NCI-H187 (cell line): ENCODE data around the gene CCNI.
"Not testable (repeated sequence)": the region's sequence is repeated elsewhere in the genome, so short reads cannot be mapped to it uniquely, and the experiment has no call there.

Experiments used
- DNase-seq, 2 experiments: peaks; one replicate each; lab custom pipeline; 2025; lab: John Stamatoyannopoulos, UW

CCNI gene, protein sequence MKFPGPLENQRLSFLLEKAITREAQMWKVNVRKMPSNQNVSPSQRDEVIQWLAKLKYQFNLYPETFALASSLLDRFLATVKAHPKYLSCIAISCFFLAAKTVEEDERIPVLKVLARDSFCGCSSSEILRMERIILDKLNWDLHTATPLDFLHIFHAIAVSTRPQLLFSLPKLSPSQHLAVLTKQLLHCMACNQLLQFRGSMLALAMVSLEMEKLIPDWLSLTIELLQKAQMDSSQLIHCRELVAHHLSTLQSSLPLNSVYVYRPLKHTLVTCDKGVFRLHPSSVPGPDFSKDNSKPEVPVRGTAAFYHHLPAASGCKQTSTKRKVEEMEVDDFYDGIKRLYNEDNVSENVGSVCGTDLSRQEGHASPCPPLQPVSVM

DNA sequence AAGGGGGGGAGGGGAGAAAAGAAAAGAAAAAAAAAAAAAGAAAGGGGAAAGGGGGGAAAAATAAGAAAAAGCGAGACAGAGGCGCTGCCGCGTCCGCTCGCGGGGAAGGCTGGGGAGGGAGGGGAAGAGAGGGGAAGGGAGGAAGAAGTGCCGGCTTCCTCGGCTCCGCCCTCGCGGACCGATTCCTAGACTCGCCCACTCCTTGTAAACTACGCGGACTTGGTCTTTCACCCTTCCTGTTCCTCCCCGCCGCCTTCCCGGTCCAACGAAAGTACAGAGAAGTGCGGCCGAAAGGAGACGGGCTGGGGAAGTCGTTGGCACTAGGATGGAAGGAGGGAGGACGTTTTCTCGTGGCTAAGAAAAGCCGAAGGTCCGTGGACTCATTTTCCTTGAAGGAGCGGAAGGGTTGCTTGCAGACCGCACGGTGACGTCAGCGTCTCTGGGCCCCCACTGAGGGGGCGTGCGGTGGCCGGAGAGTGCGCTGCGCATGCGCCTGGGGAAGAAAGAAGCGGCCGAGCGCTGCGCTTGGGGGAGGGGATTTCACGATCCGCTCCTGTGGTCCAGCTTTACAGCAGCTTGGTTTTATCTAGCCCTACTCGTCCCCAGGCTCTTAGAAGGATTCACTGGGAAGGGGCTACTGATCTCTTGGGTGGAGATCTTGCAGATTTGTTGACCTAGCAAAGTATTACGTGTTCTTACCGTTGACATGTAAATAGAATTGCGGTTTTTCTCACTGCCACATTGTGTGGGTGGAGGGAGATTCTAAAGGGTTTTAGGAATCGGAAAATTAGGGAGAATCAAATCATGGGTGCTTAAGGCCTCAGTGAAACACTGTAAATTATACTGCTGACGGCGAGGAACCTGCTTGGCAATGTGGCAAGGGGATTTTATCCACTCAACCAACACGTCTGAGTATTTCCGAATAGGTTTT, at the start of gene CCNI:
Gene CCNI, minus strand, starts transcription at position 121 of the 931 bp plus-strand sequence. CDS start 9,627 bp downstream, outside the sequence.
- DNase-seq = peak; percentile 97 to 100

DNA sequence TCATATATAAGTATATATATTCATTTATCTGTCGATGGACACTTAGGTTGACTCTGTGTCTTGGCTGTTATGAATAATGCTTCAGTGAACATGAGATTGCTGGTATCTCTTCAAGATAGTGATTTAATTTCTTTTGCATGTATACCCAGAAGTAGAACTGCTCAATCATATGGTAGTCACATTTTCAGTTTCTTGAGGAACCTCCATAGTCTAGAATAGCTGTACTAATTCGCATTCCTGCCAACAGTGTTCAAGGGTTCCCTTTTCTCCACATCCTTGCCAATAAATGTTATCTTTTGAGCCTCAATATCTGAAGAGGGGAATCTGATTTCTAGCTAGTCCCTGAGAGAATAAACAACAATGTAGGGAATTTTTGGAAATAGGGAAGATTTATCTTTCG, 48.8 kb upstream of the CCNI start:
- no peak for DNase-seq

DNA sequence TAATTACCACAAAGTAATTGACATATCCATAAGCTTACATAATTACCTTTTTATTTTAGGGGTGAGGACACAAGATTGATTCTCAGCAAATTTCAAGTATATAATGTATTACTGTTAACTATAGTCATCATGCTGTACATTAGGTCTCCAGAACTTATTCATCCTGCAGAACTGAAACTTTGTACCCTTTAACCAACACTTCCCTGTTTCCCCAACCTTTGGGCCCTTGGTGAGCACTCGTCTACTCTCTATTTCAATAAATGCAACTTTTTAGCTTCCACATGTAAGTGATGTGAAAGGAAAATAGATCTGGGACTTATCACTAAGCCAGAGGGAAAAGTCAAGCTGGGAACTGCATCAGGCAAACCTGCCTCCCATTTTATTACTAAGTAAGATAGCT, 47.6 kb upstream of the CCNI start:
- no peak for DNase-seq

DNA sequence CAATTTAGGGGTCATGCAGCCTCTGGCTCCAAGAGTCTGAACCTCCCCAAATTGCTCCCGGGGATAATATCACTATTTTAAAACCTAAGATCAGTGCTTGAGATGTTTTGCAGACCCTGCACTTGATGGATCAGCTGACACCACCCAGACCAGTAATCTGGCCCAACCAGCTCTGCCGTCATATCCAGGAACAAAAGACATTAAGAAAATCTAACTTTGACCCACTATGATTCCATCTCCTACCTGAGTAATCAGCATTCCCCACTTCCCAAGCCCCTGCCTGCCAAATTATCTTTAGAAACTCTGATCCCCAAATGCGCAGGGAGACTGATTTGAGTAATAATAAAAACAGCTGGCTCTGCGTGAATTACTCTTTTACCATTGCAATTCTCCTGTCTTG, 46.9 kb upstream of the CCNI start:
- no peak for DNase-seq

DNA sequence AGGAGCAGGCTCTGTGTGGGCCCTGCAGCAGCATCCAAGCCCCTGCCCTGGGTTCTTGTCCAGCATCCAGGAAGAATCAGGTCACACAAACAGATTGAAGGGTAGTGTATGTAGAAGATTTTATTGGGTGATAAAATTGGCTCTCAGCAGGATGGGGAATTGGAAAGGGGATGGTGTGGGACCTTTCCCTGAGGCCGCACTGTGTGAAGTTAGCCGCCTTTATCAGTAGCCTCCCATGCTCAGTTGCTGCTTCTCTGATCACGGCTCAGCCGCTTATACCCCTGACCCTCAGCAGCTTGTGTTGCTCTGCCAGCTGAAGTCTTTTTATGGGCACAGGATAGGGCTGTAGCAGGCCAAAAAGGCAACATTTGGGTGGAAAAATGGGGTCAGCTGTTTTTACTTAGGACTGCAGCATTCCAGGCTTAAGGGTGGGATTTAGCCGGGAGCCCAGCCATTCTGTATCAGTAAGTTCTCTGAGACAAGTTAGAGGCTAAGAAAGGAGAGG, 46.0 kb upstream of the CCNI start:
- DNase-seq = no peak

DNA sequence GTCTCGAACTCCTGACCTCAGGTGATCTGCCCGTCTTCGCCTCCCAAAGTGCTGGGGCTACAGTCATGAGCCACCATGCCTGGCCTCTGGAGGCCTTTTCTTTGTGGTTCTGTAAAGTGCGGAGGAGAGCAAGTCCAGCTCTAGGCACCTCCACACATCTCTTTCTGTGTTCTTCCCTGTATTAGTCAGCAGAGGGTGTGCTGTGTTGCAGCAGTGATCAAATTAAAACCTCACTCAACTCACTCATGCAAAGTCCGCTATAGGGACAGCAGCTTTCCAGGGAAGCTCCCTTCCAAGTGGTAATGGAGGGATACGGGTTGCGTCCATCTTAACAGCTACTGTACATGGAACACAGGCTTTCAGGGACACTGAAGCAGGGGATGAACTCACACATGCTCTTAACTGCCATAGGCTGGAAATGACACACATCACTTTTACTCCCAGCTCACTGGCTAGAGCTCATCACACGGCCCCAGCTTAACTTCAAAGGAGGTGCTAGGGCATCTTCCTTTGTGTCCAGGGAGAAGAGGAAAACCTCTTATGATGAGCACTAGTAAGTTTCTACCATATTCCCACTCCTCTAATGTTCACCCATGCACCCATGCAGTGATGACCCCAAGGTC, 45.2 kb upstream of the CCNI start:
- DNase-seq = no peak

DNA sequence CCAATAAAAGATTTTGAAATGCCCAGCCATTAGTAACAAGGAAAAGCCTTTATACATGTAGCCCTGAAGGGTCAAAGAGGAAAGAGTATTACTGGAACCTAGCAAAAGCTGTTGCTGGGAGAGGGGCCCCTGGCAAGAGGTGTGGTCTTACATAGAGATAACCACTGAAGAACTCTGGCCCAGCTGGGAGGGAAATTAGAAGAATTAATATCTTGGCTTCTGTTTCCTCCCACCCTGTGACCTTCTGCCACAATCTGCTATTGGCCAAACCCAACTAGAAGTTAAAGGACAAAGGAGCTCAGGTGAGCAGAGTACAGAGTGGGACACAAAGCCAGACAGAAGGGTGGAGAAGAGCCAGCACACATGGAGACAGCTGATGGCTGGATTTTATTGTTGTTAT, 41.9 kb upstream of the CCNI start:
- no peak for DNase-seq

DNA sequence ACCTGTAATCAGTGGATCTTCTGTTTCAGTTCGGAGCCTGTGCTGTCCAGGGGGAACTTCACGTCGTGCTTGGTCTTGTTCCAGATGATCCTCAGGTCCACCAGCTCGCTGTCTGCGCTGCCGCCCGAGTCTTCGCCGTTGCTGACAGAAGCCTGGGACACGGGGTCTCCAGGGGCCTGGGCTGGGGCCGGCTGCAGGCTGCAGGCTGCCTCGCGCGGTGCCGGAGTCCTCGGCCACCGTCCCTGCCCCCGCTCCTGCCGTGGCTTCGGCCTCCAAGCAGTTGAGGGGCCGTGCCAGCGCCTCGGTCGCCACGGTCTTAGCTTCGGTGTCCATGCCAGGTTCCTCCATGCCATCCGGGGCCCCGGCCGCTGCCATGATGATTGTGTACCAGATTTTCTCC, 37.3 kb upstream of the CCNI start:
- no peak for DNase-seq

DNA sequence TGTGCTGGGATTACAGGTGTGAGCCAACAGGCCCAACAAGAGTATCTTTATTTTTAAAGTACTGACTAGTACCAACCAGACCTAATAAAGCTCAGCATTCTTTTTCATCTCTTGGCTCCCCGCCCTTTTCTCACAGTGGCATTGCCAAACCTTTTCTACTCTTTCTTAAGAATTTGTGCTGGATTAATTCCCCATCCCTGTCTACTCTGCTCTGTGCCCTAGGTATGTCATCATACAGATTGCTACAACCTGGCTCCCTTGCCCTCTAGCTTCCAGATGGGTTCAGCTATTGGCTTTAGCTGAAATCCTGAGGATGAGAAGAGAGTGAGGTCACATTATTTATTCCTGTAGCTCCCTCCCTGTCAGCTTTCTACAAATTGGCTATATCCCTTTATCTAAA, 34.9 kb upstream of the CCNI start:
- DNase-seq = no peak

DNA sequence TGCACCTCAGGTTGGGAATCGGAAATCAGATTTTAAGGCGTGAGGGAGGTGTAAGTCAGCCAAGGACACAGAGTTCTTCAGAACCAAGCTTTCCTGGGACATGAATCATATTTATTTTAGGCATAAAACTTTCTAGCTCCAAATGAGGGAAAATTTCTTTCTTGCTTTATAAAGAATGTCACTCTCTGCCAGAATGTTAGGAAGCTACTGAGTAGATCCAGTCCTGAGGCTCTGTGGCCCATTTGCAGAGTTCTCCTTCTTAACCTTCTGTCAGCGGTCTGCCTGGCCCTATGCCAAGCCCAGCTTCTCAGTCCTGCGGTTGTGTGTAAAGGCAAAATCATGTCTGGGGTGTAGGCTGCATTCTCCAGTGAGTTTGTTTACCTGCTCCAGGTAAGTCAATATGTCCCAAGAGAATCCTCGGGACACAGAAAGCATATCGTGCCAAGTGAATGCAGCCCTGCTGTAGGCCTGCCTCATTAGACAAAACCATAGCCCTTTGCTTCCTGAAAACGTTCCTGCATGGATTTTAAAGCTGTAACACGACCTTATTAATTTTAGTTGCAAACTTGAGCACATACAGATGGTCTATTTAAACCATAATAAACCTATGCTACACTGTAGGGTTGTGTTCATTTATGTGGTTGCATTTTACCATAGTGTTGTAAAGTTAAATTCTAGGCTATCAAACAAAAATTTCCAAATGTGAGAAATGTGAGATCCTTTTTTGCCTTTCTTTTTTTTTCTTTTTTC, 29.2 kb upstream of the CCNI start:
- DNase-seq = peak; percentile 91 to 94

DNA sequence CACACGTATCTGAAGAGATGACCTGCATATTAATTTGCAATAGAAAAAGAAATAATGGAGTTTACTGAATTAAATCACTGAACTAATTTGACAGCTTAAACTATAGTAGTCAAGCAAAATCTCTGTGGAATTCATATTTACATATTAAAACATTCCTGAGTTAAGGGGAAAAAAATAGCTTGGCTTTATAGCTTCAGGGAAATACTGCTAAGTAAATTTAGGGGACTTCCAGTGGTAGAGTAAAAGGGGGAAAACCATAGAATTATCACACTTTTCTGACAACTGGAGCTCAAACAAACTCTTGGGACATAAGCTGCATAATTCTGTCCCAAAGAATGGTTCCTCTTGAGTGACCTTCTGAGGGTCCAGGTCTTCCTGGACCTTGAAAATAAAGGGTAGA, 28.6 kb upstream of the CCNI start:
- no peak for DNase-seq

DNA sequence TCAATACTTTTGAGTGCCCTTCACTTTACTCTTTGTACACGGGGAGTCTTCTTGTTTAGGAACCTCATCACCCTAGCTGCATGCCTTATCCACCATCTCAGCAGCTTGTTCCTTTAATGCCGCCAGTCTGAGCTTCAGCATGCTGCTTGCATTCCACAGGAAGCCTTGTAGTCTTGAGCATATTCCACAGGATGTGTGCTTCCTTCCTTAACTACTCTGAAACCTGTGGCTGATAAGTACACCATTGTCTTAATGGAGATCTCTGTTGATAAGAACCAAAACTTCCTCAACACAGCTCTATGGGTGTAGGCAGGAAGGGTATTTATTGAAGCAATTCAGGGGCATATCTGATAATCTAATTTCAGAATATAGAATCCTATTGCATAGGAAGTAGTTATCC, 24.4 kb upstream of the CCNI start:
- DNase-seq = no peak

DNA sequence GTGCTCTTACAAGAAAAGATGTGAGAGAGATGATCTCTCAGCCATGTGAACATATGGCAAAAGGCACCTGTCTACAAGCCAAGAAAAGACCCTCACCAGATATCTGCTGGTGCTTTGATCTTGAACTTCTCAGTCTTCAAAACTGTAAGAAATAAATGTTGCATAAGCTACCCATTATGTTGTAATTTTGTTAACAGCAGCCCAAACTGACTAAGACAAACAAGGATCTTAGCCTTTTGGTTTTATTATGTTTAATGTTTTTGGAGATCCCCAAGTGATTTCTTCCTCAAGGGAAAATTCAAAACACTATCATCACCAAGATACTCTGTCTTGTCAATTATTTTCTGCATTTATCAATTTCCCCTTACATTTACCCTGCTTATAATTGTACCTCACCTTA, 21.8 kb upstream of the CCNI start:
- no peak for DNase-seq

DNA sequence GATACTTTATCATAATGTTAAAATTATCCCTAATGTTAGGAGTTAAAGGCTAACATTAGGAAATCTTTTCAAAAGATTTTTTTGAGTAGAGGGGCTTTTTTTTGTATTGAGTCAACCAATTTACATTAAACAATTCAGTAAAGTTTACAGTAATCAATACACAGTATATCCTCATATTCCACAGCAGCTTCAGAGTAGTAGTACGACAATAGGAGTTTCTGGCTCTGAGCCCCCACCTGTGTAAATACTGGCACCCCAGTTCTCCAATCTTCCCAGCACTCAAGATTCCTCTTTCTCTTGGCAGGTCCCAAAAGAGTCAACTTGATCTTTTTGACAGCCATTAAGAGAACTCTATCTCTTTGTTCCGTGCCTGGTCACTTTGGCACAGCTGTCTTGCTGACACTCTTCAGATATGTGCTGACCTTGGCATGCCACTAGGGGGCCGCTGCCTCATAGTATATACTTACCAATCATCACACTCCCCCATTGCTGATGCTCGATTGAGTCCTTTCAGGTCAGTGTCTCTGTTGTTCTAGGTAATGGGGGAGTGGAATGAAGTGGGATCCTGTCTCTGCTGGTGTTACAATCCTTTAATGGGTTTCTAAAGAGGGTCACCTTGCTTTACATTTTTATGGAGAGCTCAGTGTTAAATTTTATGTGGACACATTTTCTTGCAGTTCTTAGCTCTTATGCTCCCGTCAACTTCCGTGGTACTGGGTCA, 19.5 kb upstream of the CCNI start:
- DNase-seq = peak; percentile 33 to 37

DNA sequence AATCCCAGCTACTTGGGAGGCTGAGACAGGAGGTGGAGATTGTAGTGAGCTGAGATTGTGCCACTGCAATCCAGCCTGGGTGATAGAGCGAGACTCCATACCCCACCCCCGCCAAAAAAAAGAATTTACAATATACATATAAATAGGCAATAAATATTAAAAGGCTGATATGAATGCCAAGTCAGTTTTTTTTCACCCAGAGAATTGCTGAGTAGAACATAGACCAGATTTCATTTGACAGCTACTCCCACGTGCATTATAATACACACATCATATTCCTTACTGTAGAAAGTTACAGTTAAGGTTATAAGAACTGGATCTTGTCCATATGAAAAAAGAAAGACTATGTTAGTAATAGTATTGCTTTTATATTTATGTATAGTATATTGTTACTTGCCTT, 18.7 kb upstream of the CCNI start:
- DNase-seq = no peak

DNA sequence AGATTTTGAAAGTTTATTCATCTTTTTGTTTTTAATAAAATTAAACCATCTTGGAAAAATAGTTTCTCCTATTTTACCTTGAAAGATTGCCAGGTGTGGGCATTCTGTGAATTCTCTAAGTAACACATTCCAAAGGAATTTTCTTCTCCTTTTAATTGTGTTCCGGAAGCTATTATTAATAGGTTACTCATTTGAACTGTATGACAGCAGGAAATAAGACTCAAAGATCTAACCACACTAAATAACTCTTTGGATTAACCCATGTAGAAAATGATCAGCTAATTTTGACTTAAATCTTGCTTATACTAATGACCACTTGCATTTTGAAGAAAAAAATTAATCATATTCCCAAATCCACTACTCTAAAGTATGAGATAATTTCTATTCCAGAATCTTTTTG, 17.6 kb upstream of the CCNI start:
- no peak for DNase-seq

DNA sequence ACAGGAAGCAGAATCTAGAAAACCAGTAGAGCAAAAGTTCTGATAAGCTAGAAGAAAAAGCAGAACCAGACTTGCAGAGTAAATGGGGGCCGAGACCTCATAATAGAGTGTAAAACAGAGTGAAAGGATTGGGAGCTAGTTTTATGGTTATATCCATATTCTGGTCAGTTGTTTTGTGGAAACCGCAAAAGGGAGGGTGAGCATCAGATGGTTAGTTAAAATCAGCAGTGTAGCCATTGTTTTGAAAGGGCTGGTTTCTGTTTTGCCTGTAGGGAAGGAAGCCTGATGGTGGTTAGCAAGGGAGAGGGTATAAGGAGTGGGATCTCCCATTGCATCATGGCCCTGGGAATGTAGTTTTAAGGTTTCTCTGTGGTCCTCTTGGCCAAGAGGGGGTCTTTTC, 17.2 kb upstream of the CCNI start:
- DNase-seq = no peak

DNA sequence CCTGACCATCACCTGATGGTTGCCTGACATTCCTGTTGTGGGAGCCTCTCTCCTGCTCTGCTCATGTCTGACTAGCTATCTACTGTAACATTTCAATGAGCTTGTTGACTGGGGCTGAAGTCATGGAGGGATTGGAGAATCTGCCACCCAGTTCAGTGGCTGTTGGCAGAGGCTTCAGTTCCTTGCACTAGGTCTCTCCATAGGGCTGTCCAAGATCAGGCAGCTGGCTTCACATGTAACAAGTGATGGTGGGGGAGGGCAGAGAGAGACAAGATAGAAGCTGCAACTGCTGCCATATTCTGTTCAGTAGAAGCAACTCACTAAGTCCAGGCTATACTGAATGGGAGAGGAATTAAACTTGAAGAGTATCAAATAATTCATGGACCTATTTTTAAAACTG, 14.1 kb upstream of the CCNI start:
- no peak for DNase-seq

DNA sequence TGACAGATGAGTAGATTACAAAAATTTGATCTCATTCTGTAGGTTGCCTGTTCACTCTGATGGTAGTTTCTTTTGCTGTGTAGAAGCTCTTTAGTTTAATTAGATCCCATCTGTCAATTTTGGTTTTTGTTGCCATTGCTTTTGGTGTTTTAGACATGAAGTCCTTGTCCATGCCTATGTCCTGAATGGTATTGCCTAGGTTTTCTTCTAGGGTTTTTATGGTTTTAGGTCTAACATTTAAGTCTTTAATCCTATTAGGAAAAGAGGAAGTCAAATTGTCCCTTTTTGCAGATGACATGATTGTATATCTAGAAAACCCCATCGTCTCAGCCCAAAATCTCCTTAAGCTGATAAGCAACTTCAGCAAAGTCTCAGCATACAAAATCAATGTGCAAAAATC, 11.2 kb upstream of the CCNI start:
- not testable (repeated sequence) for DNase-seq

DNA sequence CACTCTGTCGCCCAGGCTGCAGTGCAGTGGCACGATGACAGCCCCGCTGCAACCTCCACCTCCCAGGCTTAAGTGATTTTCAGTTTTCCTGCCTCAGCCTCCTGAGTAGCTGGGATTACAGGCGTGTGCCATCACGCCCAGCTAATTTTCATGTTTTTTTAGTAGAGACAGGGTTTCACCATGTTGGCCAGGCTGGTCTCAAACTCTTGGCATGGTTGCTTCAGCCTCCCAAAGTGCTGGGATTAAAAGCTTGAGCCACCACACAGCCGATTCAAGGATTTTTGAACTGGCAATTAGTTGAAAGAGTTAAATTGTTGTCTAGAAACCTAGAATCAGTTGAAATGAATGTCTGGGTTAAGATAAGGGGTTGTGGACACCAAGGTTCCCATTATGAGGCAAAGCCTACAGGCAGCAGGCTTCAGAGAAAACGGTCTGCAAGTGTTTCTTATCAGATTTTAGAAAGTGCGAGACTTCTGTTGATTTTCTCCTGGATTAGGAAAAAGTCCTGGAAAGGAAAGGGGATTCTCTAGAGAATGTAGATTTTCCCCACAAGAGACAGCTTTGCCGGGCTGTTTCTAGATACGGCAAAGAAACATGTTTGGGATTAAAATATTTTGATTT, 8.3 kb upstream of the CCNI start:
- DNase-seq = no peak
